Esophagus squamous epithelium (tissue), 5 donors: Measurements from ENCODE around the gene ASPRV1. TPM values are rescaled to one million over a fixed set of nuclear protein-coding genes. Genes with fewer than 3 reads are reported as not detected.

Experiments used
- DNase-seq: peaks from one replicate; lab custom pipeline; 2025; lab: John Stamatoyannopoulos, UW
- H3K27ac ChIP-seq, 4 donors: fragments of 200-600 bp; sonication (generic); one replicate each; pipeline ENCODE4 v1.5.1; 2016 to 2019; ENCODE audit warnings: mild to moderate bottlenecking in 1 of 4
- H3K27me3 ChIP-seq, 4 donors: fragments of 200-600 bp; sonication (generic); 1 replicate in 3 of 4; 2 replicates in 1 of 4; pipeline versions ENCODE4 v1.5.1 to v1.6.0; 2017 to 2021; ENCODE audit warnings: antibody characterized with exemption in 1 of 4
- H3K36me3 ChIP-seq, 3 donors: fragments of 200-600 bp; sonication (generic); one replicate each; pipeline ENCODE4 v1.5.1; 2016 to 2019
- H3K4me1 ChIP-seq, 3 donors: fragments of 200-600 bp; sonication (generic); one replicate each; pipeline ENCODE4 v1.5.1; 2017 to 2019
- H3K4me3 ChIP-seq, 4 donors: fragments of 200-600 bp; sonication (generic); 1 replicate in 3 of 4; 2 replicates in 1 of 4; pipeline ENCODE4 v1.5.1; 2016 to 2019; ENCODE audit warnings: mild to moderate bottlenecking in 2 of 4, moderate library complexity in 1 of 4
- H3K9me3 ChIP-seq, 3 donors: fragments of 200-600 bp; sonication (generic); one replicate each; pipeline ENCODE4 v1.5.1; 2016 to 2019
- CTCF ChIP-seq, 6 experiments: fragments of 450-650 bp in 4 of 6; fragments of 200-600 bp in 2 of 6; sonication (generic) in 2 of 6; IDR thresholded peaks; one replicate each; pipeline ENCODE4 v1.5.1; 2016 to 2019; ENCODE audit warnings: antibody characterized with exemption in 6 of 6, mild to moderate bottlenecking in 4 of 6, moderate library complexity in 4 of 6
- POLR2A ChIP-seq, 4 donors: fragments of 450-650 bp; IDR thresholded peaks; one replicate each; pipeline ENCODE4 v1.6.1; 2017; ENCODE audit warnings: antibody characterized with exemption in 4 of 4, mild to moderate bottlenecking in 4 of 4, moderate library complexity in 3 of 4
- WGBS, 2 donors: methylation state at CpG; one replicate each; pipeline ENCODE4 v1.1.5; 2018; 5-methylcytosine and 5-hydroxymethylcytosine counted together
- intact Hi-C: fragments of 100-400 bp; cut with DNase I; formaldehyde crosslinking; loops from one replicate; pipeline ENCODE4 v1.15.0; 2022
- total RNA-seq, 4 donors: library from RNA; depleted of rRNA; stranded (reverse); fragments of >200 nt; gene quantifications; one replicate each; pipeline ENCODE4 v1.1.0, GENCODE V29; 2016
- donor health status: DM: yes; HTN: yes; CAD: no.

The ASPRV1 gene
- total RNA-seq, 4 donors from 2014 or later: 0.18 to 1.5 (median 0.34) TPM

GRCh38 chr2:69945941-69946340 is 15.5 kb downstream of the ASPRV1 start:
- H3K36me3 ChIP-seq: peaks cover 0 to 31% (median 0%) of the 10 kb centered on the region in 3 donors
- H3K4me3 ChIP-seq: no peak overlapping the region
- DNase-seq: no peak
- peak overlapping the region; percentile 49 to 77 (median 62) for H3K27ac ChIP-seq
- no peaks in the 10 kb centered on the region for H3K9me3 ChIP-seq
- H3K4me1 ChIP-seq: peaks cover 7 to 36% (median 17%) of the 10 kb centered on the region in 3 donors
- TF ChIP-seq CTCF (IDR thresholded peaks at IDR 0.05) (no peak), POLR2A (IDR thresholded peaks at IDR 0.05) (no peak)
- intact Hi-C loops: no loop called here
- H3K27me3 ChIP-seq: peaks cover 0 to 7% (median 0%) of the 10 kb centered on the region in 4 donors
- 79 to 85% methylated on average over 7 to 8 of the region's 8 CpGs for WGBS, 2 donors

- Histone ChIP-seq H3K36me3 (peaks cover 0 to 36% (median 0%) of the 10 kb centered on the region in 3 donors), H3K27me3 (peaks cover 0 to 7% (median 0%) of the 10 kb centered on the region in 4 donors), H3K9me3 (no peaks in the 10 kb centered on the region), H3K27ac (peak overlapping the region; percentile 49 to 77 (median 62)), H3K4me1 (peaks cover 7 to 36% (median 17%) of the 10 kb centered on the region in 3 donors), H3K4me3 (no peak overlapping the region)
- TF ChIP-seq CTCF (IDR thresholded peaks at IDR 0.05): peak in 1 of 6 experiments; percentile 4
- no peak for TF ChIP-seq POLR2A (IDR thresholded peaks at IDR 0.05)
- no peak for DNase-seq
- intact Hi-C loops: no loop called here
- 46 to 49% methylated on average over 6 to 8 of the region's 8 CpGs for WGBS, 2 donors
These were observed 16.0 kb downstream of the ASPRV1 start for GRCh38 chr2:69945441-69945840.

- WGBS, 2 donors: 93 to 94% methylated on average over 5 to 7 of the region's 7 CpGs
- no peak overlapping the region for H3K4me3 ChIP-seq
- TF ChIP-seq POLR2A (IDR thresholded peaks at IDR 0.05) (no peak), CTCF (IDR thresholded peaks at IDR 0.05) (no peak)
- H3K4me1 ChIP-seq: peaks cover 7 to 36% (median 17%) of the 10 kb centered on the region in 3 donors
- H3K36me3 ChIP-seq: peaks cover 0 to 43% (median 0%) of the 10 kb centered on the region in 3 donors
- peak overlapping the region in 3 of 4 donors; percentile 23 to 77 (median 53) for H3K27ac ChIP-seq
- intact Hi-C loops: no loop called here
- H3K27me3 ChIP-seq: peaks cover 0 to 7% (median 0%) of the 10 kb centered on the region in 4 donors
- no peaks in the 10 kb centered on the region for H3K9me3 ChIP-seq
- no peak for DNase-seq
These were observed 16.7 kb downstream of the ASPRV1 start for GRCh38 chr2:69944756-69945155.

GRCh38 chr2:69943843-69944525 is 17.4 kb downstream of the ASPRV1 start:
- Histone ChIP-seq H3K27me3 (peaks cover 0 to 7% (median 0%) of the 10 kb centered on the region in 4 donors), H3K27ac (no peak overlapping the region), H3K4me3 (no peak overlapping the region), H3K4me1 (peaks cover 7 to 36% (median 17%) of the 10 kb centered on the region in 3 donors), H3K9me3 (no peaks in the 10 kb centered on the region), H3K36me3 (peaks cover 0 to 51% (median 0%) of the 10 kb centered on the region in 3 donors)
- DNase-seq: no peak
- WGBS, 2 donors: 84 to 88% methylated on average over 5 to 8 of the region's 9 CpGs
- TF ChIP-seq CTCF (IDR thresholded peaks at IDR 0.05) (no peak), POLR2A (IDR thresholded peaks at IDR 0.05) (no peak)
- intact Hi-C loops: no loop called here
